ENCODE data around the gene PCNX3. TPM values are rescaled to one million over a fixed set of nuclear protein-coding genes. Genes with fewer than 3 reads are reported as not detected.
A peak's percentile ranks its signal among the peaks of the same experiment; 100 is the strongest.

Gene PCNX3
- total RNA-seq, 8 experiments from 2014 or later = 12.0 to 52.7 (median 19.5) TPM

DNA sequence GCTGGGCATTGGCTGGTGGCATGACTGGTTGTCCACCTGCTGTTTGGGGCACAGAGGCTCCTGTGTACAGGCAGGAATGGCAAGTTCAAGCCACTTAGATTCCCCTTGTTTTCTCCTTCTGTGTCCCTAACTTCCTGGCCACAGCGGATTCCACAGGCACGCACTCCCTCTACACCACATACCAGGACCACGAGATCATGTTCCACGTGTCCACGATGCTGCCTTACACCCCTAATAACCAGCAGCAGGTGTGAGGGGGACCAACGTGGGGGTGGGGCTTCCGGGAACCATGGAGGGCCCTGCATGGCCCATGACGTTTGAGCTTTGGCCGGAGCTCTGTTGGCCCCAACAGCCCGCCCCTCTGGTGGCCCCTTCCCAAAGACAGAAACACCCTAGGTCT is 30.1 kb downstream of the PCNX3 start:
- in situ Hi-C loops (cut with MboI; ENCODE audit: low pct_unique_long_range_greater_than_20kb in 2 of 9, low sequenced_read_pairs in 9 of 9, unreplicated experiment in 9 of 9) = no loop called here
- peaks cover 2 to 21% of the 10 kb centered on the region in 2 donors for H3K4me1 ChIP-seq (replicated peaks in 1 of 2)
- no peak overlapping the region for H3K27ac ChIP-seq
- no peak overlapping the region for H3K4me3 ChIP-seq
- WGBS, 10 experiments = 60 to 100% methylated on average over 1 to 2 of the region's 10 CpGs; no CpG with 5 or more reads in 8 of the 10 experiments
- ATAC-seq (replicated peaks in 6 of 8) = no peak

DNA sequence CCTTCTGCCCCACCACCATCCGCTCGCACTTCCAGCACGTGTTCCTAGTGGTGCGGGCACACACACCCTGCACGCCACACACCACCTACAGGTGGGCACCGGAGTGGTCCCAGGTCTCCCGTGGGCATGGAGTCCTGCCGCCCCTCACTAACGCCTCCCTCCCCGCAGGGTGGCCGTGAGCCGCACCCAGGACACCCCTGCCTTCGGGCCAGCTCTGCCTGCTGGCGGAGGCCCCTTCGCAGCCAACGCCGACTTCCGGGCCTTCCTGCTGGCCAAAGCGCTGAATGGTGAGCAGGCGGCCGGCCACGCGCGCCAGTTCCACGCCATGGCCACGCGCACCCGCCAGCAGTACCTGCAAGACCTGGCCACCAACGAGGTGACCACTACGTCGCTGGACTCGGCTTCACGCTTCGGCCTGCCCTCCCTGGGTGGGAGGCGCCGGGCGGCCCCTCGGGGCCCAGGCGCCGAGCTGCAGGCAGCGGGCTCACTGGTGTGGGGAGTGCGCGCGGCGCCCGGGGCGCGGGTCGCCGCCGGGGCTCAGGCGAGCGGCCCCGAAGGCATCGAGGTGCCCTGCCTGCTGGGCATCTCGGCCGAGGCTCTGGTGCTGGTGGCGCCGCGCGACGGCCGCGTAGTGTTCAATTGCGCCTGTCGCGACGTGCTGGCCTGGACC is 30.8 kb downstream of the PCNX3 start:
- in situ Hi-C loops (cut with MboI; ENCODE audit: low pct_unique_long_range_greater_than_20kb in 2 of 9, low sequenced_read_pairs in 9 of 9, unreplicated experiment in 9 of 9) = no loop called here
- 93 to 100% (median 100%) methylated on average over 3 to 8 of the region's 68 CpGs; no CpG with 5 or more reads in 7 of the 10 experiments for WGBS, 10 experiments

DNA sequence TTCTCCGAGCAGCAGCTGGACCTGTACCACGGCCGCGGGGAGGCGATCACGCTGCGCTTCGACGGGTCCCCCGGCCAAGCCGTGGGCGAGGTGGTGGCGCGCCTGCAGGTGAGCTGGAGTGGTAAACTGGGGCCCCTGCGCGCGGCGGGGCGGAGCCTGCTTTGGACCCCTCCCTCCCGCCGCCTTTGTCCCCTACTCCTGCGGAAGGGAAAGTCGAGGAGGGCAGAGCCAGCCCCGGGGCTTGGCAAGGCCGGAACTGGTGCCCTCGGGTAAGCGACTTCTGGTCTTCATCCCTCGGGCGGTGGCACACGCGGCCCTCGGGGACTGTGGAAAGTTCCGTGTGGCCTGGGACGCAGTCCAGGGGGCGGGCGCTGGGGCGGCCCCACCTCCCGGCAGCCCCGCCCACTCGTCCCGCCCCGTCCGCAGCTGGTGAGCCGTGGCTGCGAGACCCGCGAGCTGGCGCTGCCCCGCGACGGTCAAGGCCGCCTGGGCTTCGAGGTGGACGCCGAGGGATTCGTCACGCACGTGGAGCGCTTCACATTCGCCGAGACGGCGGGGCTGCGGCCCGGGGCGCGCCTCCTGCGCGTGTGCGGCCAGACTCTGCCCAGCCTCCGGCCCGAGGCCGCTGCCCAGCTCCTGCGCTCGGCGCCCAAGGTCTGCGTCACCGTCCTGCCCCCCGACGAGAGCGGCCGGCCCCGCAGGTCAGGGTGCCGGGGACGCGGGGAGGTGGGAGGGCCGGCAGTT is 31.6 kb downstream of the PCNX3 start:
- H3K4me3 ChIP-seq = peak overlapping the region in 2 of 5 donors; percentile 9 to 23
- 16 to 31% (median 30%) methylated on average over 2 to 9 of the region's 87 CpGs; no CpG with 5 or more reads in 7 of the 10 experiments for WGBS, 10 experiments
- no peak overlapping the region for H3K27ac ChIP-seq
- peak in 4 of 8 experiments; percentile 5 to 55 (median 32) for ATAC-seq (replicated peaks in 6 of 8)
- peaks cover 7 to 25% of the 10 kb centered on the region in 2 donors for H3K4me1 ChIP-seq (replicated peaks in 1 of 2)
- in situ Hi-C loops (cut with MboI; ENCODE audit: low pct_unique_long_range_greater_than_20kb in 2 of 9, low sequenced_read_pairs in 9 of 9, unreplicated experiment in 9 of 9) = no loop called here

More for the DNA sequence above, 30.8 kb downstream of the PCNX3 start:
- no peak for ATAC-seq (replicated peaks in 6 of 8)
- Histone ChIP-seq H3K27ac (no peak overlapping the region), H3K4me3 (no peak overlapping the region), H3K4me1 (replicated peaks in 1 of 2) (peaks cover 2 to 23% of the 10 kb centered on the region in 2 donors)

DNA sequence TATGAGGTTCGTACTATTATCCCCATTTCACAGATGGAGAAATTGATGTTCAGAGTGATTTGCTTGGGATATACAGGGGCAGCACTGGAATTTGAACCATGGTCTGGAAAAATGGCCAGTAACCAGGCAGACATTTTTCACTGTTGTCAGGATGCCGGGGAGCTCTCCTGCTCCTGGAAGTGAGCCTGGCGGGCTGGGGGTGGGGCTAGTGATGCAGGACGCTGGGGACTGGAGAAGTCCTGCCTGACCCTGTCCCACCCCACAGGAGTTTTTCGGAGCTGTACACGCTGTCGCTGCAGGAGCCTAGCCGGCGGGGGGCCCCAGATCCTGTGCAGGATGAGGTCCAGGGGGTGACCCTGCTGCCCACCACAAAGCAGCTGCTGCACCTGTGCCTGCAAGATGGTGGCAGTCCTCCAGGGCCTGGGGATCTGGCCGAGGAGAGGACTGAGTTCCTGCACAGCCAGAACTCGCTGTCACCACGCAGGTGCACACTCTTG is 33.5 kb downstream of the PCNX3 start:
- no peak for ATAC-seq (replicated peaks in 6 of 8)
- H3K27ac ChIP-seq = no peak overlapping the region
- in situ Hi-C loops (cut with MboI; ENCODE audit: low pct_unique_long_range_greater_than_20kb in 2 of 9, low sequenced_read_pairs in 9 of 9, unreplicated experiment in 9 of 9) = no loop called here
- 83 to 100% (median 100%) methylated on average over 1 to 4 of the region's 12 CpGs; no CpG with 5 or more reads in 5 of the 10 experiments for WGBS, 10 experiments
- no peak overlapping the region for H3K4me3 ChIP-seq
- peaks cover 18 to 27% of the 10 kb centered on the region in 2 donors for H3K4me1 ChIP-seq (replicated peaks in 1 of 2)

DNA sequence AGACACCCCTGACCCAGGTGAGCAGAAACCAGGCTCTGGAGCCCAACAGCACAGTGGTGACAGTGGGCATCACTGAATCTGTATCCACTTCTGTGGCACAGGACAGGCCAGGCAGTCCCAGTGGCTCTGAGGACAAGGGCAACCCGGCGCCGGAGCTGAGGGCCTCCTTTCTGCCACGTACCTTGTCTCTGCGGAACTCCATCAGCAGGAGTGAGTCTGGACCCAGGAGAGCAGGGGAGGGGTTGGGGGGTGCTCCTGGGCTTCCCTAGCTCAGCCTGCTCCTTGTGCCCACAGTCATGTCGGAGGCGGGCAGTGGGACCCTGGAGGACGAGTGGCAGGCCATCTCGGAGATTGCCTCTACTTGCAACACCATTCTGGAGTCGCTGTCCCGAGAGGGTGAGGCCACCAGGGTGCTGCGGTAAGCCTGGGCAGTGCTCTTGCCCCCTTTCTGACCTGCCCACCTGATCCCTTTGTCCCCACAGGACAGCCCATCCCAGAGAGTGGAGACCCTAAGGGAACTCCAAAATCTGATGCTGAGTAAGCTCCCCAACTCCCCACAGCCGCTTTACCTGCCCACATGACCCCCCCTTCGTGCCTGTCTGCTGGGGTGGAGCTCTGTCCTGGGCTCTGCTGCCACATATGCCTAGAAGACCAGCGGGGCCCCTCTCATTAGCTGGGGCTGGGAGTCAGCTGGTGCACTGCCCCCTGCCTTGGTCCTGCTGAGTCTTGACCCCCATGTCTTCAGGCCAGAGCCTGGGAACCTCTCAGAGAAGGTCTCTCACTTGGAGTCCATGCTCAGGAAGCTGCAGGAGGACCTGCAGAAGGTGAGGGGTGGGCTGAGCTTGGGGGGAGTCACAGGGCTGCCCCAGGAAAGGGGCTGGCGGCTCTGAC is 34.3 kb downstream of the PCNX3 start:
- in situ Hi-C loops (cut with MboI; ENCODE audit: low pct_unique_long_range_greater_than_20kb in 2 of 9, low sequenced_read_pairs in 9 of 9, unreplicated experiment in 9 of 9) = no loop called here
- Histone ChIP-seq H3K4me3 (no peak overlapping the region), H3K27ac (peak overlapping the region in 1 of 2 donors; percentile 7), H3K4me1 (replicated peaks in 1 of 2) (peaks cover 20 to 25% of the 10 kb centered on the region in 2 donors)
- 60 to 80% methylated on average over 2 of the region's 16 CpGs; no CpG with 5 or more reads in 8 of the 10 experiments for WGBS, 10 experiments
- no peak for ATAC-seq (replicated peaks in 6 of 8)

- Histone ChIP-seq H3K4me3 (no peak overlapping the region), H3K27ac (peak overlapping the region in 1 of 2 donors; percentile 7), H3K4me1 (replicated peaks in 1 of 2) (peaks cover 20 to 25% of the 10 kb centered on the region in 2 donors)
- in situ Hi-C loops (cut with MboI; ENCODE audit: low pct_unique_long_range_greater_than_20kb in 2 of 9, low sequenced_read_pairs in 9 of 9, unreplicated experiment in 9 of 9) = no loop called here
- WGBS, 10 experiments = 0 to 100% (median 75%) methylated on average over 2 to 7 of the region's 20 CpGs; no CpG with 5 or more reads in 3 of the 10 experiments
- ATAC-seq (replicated peaks in 6 of 8) = peak in 2 of 8 experiments; percentile 3
Observed at GRCh38 chr11:65650547-65651338, 35.2 kb downstream of the PCNX3 start.

DNA sequence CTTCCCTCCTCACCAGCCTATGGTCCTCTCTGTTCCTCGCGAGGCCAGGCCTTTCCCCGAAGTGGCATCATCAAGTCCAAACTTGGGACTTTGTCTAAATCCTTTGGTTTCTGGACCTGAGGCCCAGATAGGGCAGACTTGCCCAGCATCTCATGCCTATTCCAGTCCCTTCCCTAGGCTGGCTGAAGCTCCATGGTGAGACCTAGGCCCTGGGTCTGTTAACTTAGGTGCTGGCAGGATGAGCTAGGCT is 35.7 kb downstream of the PCNX3 start:
- Histone ChIP-seq H3K4me1 (replicated peaks in 1 of 2) (peaks cover 20 to 25% of the 10 kb centered on the region in 2 donors), H3K4me3 (no peak overlapping the region), H3K27ac (peak overlapping the region in 1 of 2 donors; percentile 94)
- in situ Hi-C loops (cut with MboI; ENCODE audit: low pct_unique_long_range_greater_than_20kb in 2 of 9, low sequenced_read_pairs in 9 of 9, unreplicated experiment in 9 of 9) = no loop called here
- WGBS, 10 experiments = 80 to 100% (median 98%) methylated on average over 1 to 3 of the region's 3 CpGs; no CpG with 5 or more reads in 6 of the 10 experiments
- ATAC-seq (replicated peaks in 6 of 8) = no peak

DNA sequence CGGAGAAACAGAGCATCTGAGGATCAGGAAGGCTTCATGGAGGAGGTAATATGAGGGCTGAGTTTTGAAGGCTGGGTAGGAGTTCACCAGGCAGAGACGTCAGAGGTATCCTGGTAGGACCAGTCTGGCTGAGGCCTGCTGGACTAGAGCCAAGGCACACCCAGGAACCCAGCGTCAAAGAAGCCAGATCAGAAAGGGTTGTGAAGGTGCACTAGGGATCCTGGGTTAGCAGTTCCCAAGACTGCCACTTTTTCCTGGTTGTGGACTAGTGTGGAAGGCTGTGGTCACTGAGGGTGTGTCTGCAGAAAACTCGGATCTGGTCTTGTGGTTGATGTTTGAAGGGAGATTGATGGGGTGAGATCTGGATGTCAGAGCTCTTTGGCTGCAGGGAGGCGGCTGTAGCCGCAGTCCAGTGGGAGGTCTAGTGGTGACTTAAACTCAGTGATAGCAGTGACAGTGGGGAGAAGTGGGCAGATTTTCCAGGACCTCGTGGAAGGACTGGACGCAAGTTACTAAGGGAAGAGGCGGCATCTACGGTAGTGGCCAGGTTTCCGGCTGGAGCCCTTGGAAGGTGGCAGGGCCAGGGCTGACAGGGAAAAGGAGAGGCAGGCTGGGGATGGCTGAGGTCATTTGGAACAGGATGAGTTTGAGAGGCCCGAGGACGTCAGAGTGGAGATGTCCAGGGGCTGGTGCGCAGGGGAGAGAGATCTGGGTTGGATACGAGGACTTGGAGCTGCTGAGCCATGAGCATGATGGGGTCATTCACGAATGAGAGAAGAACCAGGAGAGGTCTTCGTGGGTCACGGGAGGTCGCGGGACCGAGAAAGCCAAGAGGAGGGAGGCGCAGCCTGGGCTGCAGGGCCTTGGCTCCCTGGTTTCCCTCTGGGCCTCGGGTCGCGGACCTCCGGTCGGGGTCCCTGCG is 36.3 kb downstream of the PCNX3 start:
- 0 to 90% (median 53%) methylated on average over 1 to 11 of the region's 28 CpGs; no CpG with 5 or more reads in 1 of the 10 experiments for WGBS, 10 experiments
- ATAC-seq (replicated peaks in 6 of 8) = peak; percentile 4 to 43 (median 24)
- peak overlapping the region; percentile 94 to 97 for H3K27ac ChIP-seq
- in situ Hi-C loops (cut with MboI; ENCODE audit: low pct_unique_long_range_greater_than_20kb in 2 of 9, low sequenced_read_pairs in 9 of 9, unreplicated experiment in 9 of 9) = no loop called here
- peak overlapping the region; percentile 41 to 49 (median 45) for H3K4me3 ChIP-seq
- H3K4me1 ChIP-seq (replicated peaks in 1 of 2) = peaks cover 20 to 25% of the 10 kb centered on the region in 2 donors

GRCh38 chr11:65652511-65653228 is 37.1 kb downstream of the PCNX3 start:
- H3K27ac ChIP-seq = peak overlapping the region; percentile 94 to 97
- ATAC-seq (replicated peaks in 6 of 8) = peak; percentile 66 to 84 (median 78)
- 0 to 2% (median 1%) methylated on average over 3 to 23 of the region's 68 CpGs; no CpG with 5 or more reads in 6 of the 10 experiments for WGBS, 10 experiments
- peak overlapping the region; percentile 41 to 49 (median 45) for H3K4me3 ChIP-seq
- in situ Hi-C loops (cut with MboI; ENCODE audit: low pct_unique_long_range_greater_than_20kb in 2 of 9, low sequenced_read_pairs in 9 of 9, unreplicated experiment in 9 of 9) = no loop called here
- H3K4me1 ChIP-seq (replicated peaks in 1 of 2) = peaks cover 20 to 25% of the 10 kb centered on the region in 2 donors

DNA sequence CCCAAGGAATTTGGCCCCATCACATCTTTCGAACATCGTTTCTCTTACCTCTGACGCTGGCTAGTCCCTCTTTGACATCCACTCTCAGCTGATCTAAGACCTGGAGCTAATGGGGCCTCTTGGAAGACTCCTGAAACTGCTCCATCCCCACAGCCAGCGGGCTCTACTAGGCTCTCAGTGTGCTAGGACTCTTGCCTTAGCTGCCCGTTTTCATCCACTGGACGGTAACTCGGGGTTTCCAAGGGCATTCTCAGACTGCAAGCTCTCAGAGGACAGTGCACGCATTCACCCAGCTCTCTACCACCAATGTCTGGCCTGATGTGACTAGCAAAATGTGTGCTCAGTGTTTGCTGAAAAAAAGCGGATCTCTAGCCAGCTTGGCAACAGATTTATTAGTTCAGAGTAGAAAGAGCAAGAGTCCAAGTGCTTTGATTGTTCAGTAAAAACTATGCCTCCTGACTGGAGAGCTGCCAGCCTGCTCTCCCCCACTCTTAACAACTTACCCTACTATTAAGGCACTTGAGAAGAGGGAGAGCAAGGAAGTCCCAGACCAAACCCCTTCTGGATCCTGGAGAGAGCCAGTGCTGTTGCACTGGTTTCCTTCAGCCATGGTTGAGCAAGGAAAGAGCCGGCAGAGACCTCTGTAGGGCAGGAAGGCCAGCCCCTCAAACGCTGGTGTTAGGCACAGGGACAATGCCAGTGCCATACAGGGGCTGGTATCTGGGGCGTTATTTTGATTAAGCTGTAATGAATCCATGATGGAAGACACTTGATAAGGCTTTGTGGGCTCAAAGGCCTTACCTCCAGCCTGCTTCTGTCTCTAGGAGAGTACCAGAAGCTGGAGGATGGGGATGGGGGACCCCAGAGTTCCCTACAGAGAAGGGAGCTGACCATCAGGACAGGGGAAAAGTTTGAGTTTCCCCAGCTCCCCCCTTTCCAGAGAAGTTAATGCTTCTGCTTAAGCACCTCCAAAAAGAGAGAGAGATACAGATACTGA is 38.0 kb downstream of the PCNX3 start:
- Histone ChIP-seq H3K4me1 (replicated peaks in 1 of 2) (peaks cover 20 to 25% of the 10 kb centered on the region in 2 donors), H3K27ac (peak overlapping the region; percentile 94 to 97), H3K4me3 (peak overlapping the region; percentile 41 to 49 (median 45))
- in situ Hi-C loops (cut with MboI; ENCODE audit: low pct_unique_long_range_greater_than_20kb in 2 of 9, low sequenced_read_pairs in 9 of 9, unreplicated experiment in 9 of 9) = no loop called here
- 20 to 100% (median 64%) methylated on average over 1 to 8 of the region's 12 CpGs; no CpG with 5 or more reads in 3 of the 10 experiments for WGBS, 10 experiments
- ATAC-seq (replicated peaks in 6 of 8) = peak in 6 of 8 experiments; percentile 1 to 16 (median 4)

Measured in motor neuron (in vitro differentiated cells).